ENCODE results near the gene ZSCAN5C.

ZSCAN5C gene

GRCh38 chr19:56201973-56202372 lies at the start of gene ZSCAN5C:
Gene ZSCAN5C (plus strand): TSS chr19:56202273. CDS start chr19:56205914, 3,641 bp downstream.
- H3K9ac ChIP-seq (ENCODE audit: low read length) = no peak within 1 kb of the TSS
- H3K4me1 ChIP-seq (ENCODE audit: control insufficient read depth, insufficient read depth, low read length) = no peaks in the 10 kb centered on the region
- no peaks in the 10 kb centered on the region for H3K9me3 ChIP-seq (ENCODE audit: control insufficient read depth, low read length)
- no peaks in the 10 kb centered on the region for H3K36me3 ChIP-seq (ENCODE audit: control insufficient read depth, insufficient read depth, low read length)
- no peak within 1 kb of the TSS for H3K4me3 ChIP-seq (ENCODE audit: low read length)
- no peaks in the 10 kb centered on the region for H3K27me3 ChIP-seq (ENCODE audit: control insufficient read depth, insufficient read depth, low read length)

- Histone ChIP-seq H3K4me1 (ENCODE audit: control insufficient read depth, insufficient read depth, low read length) (peaks cover 12% of the 10 kb centered on the region), H3K36me3 (ENCODE audit: control insufficient read depth, insufficient read depth, low read length) (no peaks in the 10 kb centered on the region), H3K9me3 (ENCODE audit: control insufficient read depth, low read length) (no peaks in the 10 kb centered on the region), H3K4me3 (ENCODE audit: low read length) (no peak overlapping the region), H3K9ac (ENCODE audit: low read length) (no peak overlapping the region), H3K27me3 (ENCODE audit: control insufficient read depth, insufficient read depth, low read length) (no peaks in the 10 kb centered on the region)
These were observed 49.4 kb upstream of the ZSCAN5C start for GRCh38 chr19:56152644-56153043.

- Histone ChIP-seq H3K4me1 (ENCODE audit: control insufficient read depth, insufficient read depth, low read length) (peaks cover 12% of the 10 kb centered on the region), H3K36me3 (ENCODE audit: control insufficient read depth, insufficient read depth, low read length) (no peaks in the 10 kb centered on the region), H3K4me3 (ENCODE audit: low read length) (no peak overlapping the region), H3K9me3 (ENCODE audit: control insufficient read depth, low read length) (no peaks in the 10 kb centered on the region), H3K27me3 (ENCODE audit: control insufficient read depth, insufficient read depth, low read length) (no peaks in the 10 kb centered on the region), H3K9ac (ENCODE audit: low read length) (no peak overlapping the region)
These were observed 48.6 kb upstream of the ZSCAN5C start for GRCh38 chr19:56153507-56153906.

GRCh38 chr19:56155124-56155687 lies 46.9 kb upstream of the ZSCAN5C start:
- no peak overlapping the region for H3K9ac ChIP-seq (ENCODE audit: low read length)
- no peaks in the 10 kb centered on the region for H3K9me3 ChIP-seq (ENCODE audit: control insufficient read depth, low read length)
- H3K4me1 ChIP-seq (ENCODE audit: control insufficient read depth, insufficient read depth, low read length) = peaks cover 12% of the 10 kb centered on the region
- no peaks in the 10 kb centered on the region for H3K27me3 ChIP-seq (ENCODE audit: control insufficient read depth, insufficient read depth, low read length)
- no peak overlapping the region for H3K4me3 ChIP-seq (ENCODE audit: low read length)
- peaks cover 7% of the 10 kb centered on the region for H3K36me3 ChIP-seq (ENCODE audit: control insufficient read depth, insufficient read depth, low read length)

GRCh38 chr19:56156768-56157167 lies 45.3 kb upstream of the ZSCAN5C start:
- peak overlapping the region; percentile 34 for H3K9ac ChIP-seq (ENCODE audit: low read length)
- no peak overlapping the region for H3K4me3 ChIP-seq (ENCODE audit: low read length)
- H3K27me3 ChIP-seq (ENCODE audit: control insufficient read depth, insufficient read depth, low read length) = no peaks in the 10 kb centered on the region
- peaks cover 12% of the 10 kb centered on the region for H3K4me1 ChIP-seq (ENCODE audit: control insufficient read depth, insufficient read depth, low read length)
- no peaks in the 10 kb centered on the region for H3K9me3 ChIP-seq (ENCODE audit: control insufficient read depth, low read length)
- H3K36me3 ChIP-seq (ENCODE audit: control insufficient read depth, insufficient read depth, low read length) = peaks cover 7% of the 10 kb centered on the region

- Histone ChIP-seq H3K9ac (ENCODE audit: low read length) (no peak overlapping the region), H3K4me1 (ENCODE audit: control insufficient read depth, insufficient read depth, low read length) (peaks cover 12% of the 10 kb centered on the region), H3K36me3 (ENCODE audit: control insufficient read depth, insufficient read depth, low read length) (peaks cover 7% of the 10 kb centered on the region), H3K27me3 (ENCODE audit: control insufficient read depth, insufficient read depth, low read length) (no peaks in the 10 kb centered on the region), H3K9me3 (ENCODE audit: control insufficient read depth, low read length) (no peaks in the 10 kb centered on the region), H3K4me3 (ENCODE audit: low read length) (no peak overlapping the region)
These were observed 43.8 kb upstream of the ZSCAN5C start for GRCh38 chr19:56158170-56158757.

GRCh38 chr19:56159009-56159559 lies 43.0 kb upstream of the ZSCAN5C start:
- Histone ChIP-seq H3K9ac (ENCODE audit: low read length) (no peak overlapping the region), H3K27me3 (ENCODE audit: control insufficient read depth, insufficient read depth, low read length) (no peaks in the 10 kb centered on the region), H3K36me3 (ENCODE audit: control insufficient read depth, insufficient read depth, low read length) (peaks cover 7% of the 10 kb centered on the region), H3K4me1 (ENCODE audit: control insufficient read depth, insufficient read depth, low read length) (peaks cover 12% of the 10 kb centered on the region), H3K9me3 (ENCODE audit: control insufficient read depth, low read length) (no peaks in the 10 kb centered on the region), H3K4me3 (ENCODE audit: low read length) (no peak overlapping the region)

GRCh38 chr19:56159622-56160271 lies 42.3 kb upstream of the ZSCAN5C start:
- H3K4me1 ChIP-seq (ENCODE audit: control insufficient read depth, insufficient read depth, low read length) = peaks cover 12% of the 10 kb centered on the region
- no peaks in the 10 kb centered on the region for H3K9me3 ChIP-seq (ENCODE audit: control insufficient read depth, low read length)
- H3K9ac ChIP-seq (ENCODE audit: low read length) = no peak overlapping the region
- H3K4me3 ChIP-seq (ENCODE audit: low read length) = no peak overlapping the region
- no peaks in the 10 kb centered on the region for H3K27me3 ChIP-seq (ENCODE audit: control insufficient read depth, insufficient read depth, low read length)
- H3K36me3 ChIP-seq (ENCODE audit: control insufficient read depth, insufficient read depth, low read length) = peaks cover 7% of the 10 kb centered on the region

- H3K4me3 ChIP-seq (ENCODE audit: low read length) = no peak overlapping the region
- H3K9me3 ChIP-seq (ENCODE audit: control insufficient read depth, low read length) = no peaks in the 10 kb centered on the region
- peaks cover 7% of the 10 kb centered on the region for H3K36me3 ChIP-seq (ENCODE audit: control insufficient read depth, insufficient read depth, low read length)
- no peak overlapping the region for H3K9ac ChIP-seq (ENCODE audit: low read length)
- no peaks in the 10 kb centered on the region for H3K27me3 ChIP-seq (ENCODE audit: control insufficient read depth, insufficient read depth, low read length)
- peaks cover 7% of the 10 kb centered on the region for H3K4me1 ChIP-seq (ENCODE audit: control insufficient read depth, insufficient read depth, low read length)
These were observed 40.5 kb upstream of the ZSCAN5C start for GRCh38 chr19:56161534-56161933.

GRCh38 chr19:56162258-56162657 lies 39.8 kb upstream of the ZSCAN5C start:
- H3K36me3 ChIP-seq (ENCODE audit: control insufficient read depth, insufficient read depth, low read length) = peaks cover 7% of the 10 kb centered on the region

GRCh38 chr19:56163097-56163496 lies 39.0 kb upstream of the ZSCAN5C start:
- H3K36me3 ChIP-seq (ENCODE audit: control insufficient read depth, insufficient read depth, low read length) = peaks cover 7% of the 10 kb centered on the region
- H3K4me1 ChIP-seq (ENCODE audit: control insufficient read depth, insufficient read depth, low read length) = no peaks in the 10 kb centered on the region
- no peak overlapping the region for H3K4me3 ChIP-seq (ENCODE audit: low read length)
- H3K9ac ChIP-seq (ENCODE audit: low read length) = no peak overlapping the region
- no peaks in the 10 kb centered on the region for H3K9me3 ChIP-seq (ENCODE audit: control insufficient read depth, low read length)
- H3K27me3 ChIP-seq (ENCODE audit: control insufficient read depth, insufficient read depth, low read length) = no peaks in the 10 kb centered on the region

More at GRCh38 chr19:56162258-56162657, 39.8 kb upstream of the ZSCAN5C start:
- H3K27me3 ChIP-seq (ENCODE audit: control insufficient read depth, insufficient read depth, low read length) = no peaks in the 10 kb centered on the region
- no peaks in the 10 kb centered on the region for H3K4me1 ChIP-seq (ENCODE audit: control insufficient read depth, insufficient read depth, low read length)
- H3K4me3 ChIP-seq (ENCODE audit: low read length) = no peak overlapping the region
- no peak overlapping the region for H3K9ac ChIP-seq (ENCODE audit: low read length)
- no peaks in the 10 kb centered on the region for H3K9me3 ChIP-seq (ENCODE audit: control insufficient read depth, low read length)

- no peaks in the 10 kb centered on the region for H3K27me3 ChIP-seq (ENCODE audit: control insufficient read depth, insufficient read depth, low read length)
- no peaks in the 10 kb centered on the region for H3K36me3 ChIP-seq (ENCODE audit: control insufficient read depth, insufficient read depth, low read length)
- H3K4me3 ChIP-seq (ENCODE audit: low read length) = no peak overlapping the region
- H3K4me1 ChIP-seq (ENCODE audit: control insufficient read depth, insufficient read depth, low read length) = no peaks in the 10 kb centered on the region
- no peaks in the 10 kb centered on the region for H3K9me3 ChIP-seq (ENCODE audit: control insufficient read depth, low read length)
- H3K9ac ChIP-seq (ENCODE audit: low read length) = no peak overlapping the region
These were observed 35.0 kb upstream of the ZSCAN5C start for GRCh38 chr19:56167064-56167578.

Measured in mucosa of stomach (tissue), 1 donor.